Measurements from ENCODE around the gene CTNNBIP1.

Gene CTNNBIP1

GRCh38 chr1:9860887-9861286, 49.2 kb downstream of the CTNNBIP1 start:
- H3K9me3 ChIP-seq = no peaks in the 10 kb centered on the region
- no peak overlapping the region for H3K4me3 ChIP-seq (ENCODE audit: low read depth in 1 of 2, low read length in 1 of 2)
- H3K27me3 ChIP-seq = no peaks in the 10 kb centered on the region
- H3K27ac ChIP-seq = no peak overlapping the region
- TF ChIP-seq, protein P1, sequence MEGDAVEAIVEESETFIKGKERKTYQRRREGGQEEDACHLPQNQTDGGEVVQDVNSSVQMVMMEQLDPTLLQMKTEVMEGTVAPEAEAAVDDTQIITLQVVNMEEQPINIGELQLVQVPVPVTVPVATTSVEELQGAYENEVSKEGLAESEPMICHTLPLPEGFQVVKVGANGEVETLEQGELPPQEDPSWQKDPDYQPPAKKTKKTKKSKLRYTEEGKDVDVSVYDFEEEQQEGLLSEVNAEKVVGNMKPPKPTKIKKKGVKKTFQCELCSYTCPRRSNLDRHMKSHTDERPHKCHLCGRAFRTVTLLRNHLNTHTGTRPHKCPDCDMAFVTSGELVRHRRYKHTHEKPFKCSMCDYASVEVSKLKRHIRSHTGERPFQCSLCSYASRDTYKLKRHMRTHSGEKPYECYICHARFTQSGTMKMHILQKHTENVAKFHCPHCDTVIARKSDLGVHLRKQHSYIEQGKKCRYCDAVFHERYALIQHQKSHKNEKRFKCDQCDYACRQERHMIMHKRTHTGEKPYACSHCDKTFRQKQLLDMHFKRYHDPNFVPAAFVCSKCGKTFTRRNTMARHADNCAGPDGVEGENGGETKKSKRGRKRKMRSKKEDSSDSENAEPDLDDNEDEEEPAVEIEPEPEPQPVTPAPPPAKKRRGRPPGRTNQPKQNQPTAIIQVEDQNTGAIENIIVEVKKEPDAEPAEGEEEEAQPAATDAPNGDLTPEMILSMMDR (IDR thresholded peaks at IDR 0.05) = no peak
- H3K36me3 ChIP-seq = peaks cover 31% of the 10 kb centered on the region
- no peaks in the 10 kb centered on the region for H3K4me1 ChIP-seq (ENCODE audit: control insufficient read depth in 1 of 2, insufficient read depth in 1 of 2, low read depth in 1 of 2, low read length in 1 of 2)

GRCh38 chr1:9859281-9860014, 50.6 kb downstream of the CTNNBIP1 start:
- TF ChIP-seq, protein P1 (IDR thresholded peaks at IDR 0.05) = no peak
- Histone ChIP-seq H3K27me3 (no peaks in the 10 kb centered on the region), H3K27ac (no peak overlapping the region), H3K4me3 (ENCODE audit: low read depth in 1 of 2, low read length in 1 of 2) (no peak overlapping the region), H3K36me3 (peaks cover 29% of the 10 kb centered on the region), H3K9me3 (no peaks in the 10 kb centered on the region), H3K4me1 (ENCODE audit: control insufficient read depth in 1 of 2, insufficient read depth in 1 of 2, low read depth in 1 of 2, low read length in 1 of 2) (no peaks in the 10 kb centered on the region)

DNA sequence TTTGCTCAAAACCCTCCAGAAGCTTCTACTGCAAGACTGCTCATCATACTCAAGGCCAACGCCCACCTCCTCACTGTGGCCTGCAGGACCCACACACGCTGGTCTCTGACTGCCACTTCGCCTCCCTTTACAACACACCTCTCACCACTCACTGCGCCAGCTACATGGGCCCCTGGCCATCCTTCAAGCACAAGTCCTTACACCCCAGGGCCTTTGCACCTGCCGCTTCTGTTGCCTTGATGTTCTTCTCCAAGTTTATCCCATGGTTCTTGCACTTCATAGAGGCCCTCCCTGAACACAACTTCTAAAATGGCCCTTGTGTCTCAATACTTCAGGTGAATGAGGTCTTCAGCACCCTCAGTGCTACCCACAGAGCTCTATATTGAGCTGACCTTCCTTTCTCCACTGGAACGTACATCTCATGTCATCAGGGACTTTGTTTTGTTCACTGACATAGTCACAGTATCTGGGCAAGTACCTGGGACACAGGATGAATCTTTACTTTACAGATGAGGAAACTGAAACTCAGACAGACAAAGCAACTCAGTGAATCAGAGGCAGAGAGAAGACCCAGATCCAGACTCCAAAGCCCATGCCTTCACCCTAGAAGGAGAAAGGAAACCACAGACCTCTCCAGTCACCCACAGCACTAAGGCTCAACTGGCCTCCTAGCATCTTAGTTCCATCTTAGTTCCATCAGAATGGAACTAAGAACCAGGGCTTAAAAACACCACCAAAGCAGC, 51.6 kb downstream of the CTNNBIP1 start:
- TF ChIP-seq, protein P1 (IDR thresholded peaks at IDR 0.05) = no peak
- H3K27ac ChIP-seq = no peak overlapping the region
- H3K4me1 ChIP-seq (ENCODE audit: control insufficient read depth in 1 of 2, insufficient read depth in 1 of 2, low read depth in 1 of 2, low read length in 1 of 2) = no peaks in the 10 kb centered on the region
- no peaks in the 10 kb centered on the region for H3K9me3 ChIP-seq
- H3K4me3 ChIP-seq (ENCODE audit: low read depth in 1 of 2, low read length in 1 of 2) = no peak overlapping the region
- H3K27me3 ChIP-seq = no peaks in the 10 kb centered on the region
- H3K36me3 ChIP-seq = peaks cover 24% of the 10 kb centered on the region

GRCh38 chr1:9855186-9855585, 54.9 kb downstream of the CTNNBIP1 start:
- Histone ChIP-seq H3K9me3 (no peaks in the 10 kb centered on the region), H3K27ac (no peak overlapping the region), H3K27me3 (peaks cover 9% of the 10 kb centered on the region), H3K4me1 (ENCODE audit: control insufficient read depth in 1 of 2, insufficient read depth in 1 of 2, low read depth in 1 of 2, low read length in 1 of 2) (peaks cover 7 to 17% of the 10 kb centered on the region in 2 experiments), H3K4me3 (ENCODE audit: low read depth in 1 of 2, low read length in 1 of 2) (no peak overlapping the region), H3K36me3 (peaks cover 11% of the 10 kb centered on the region)
- TF ChIP-seq, protein P1 (IDR thresholded peaks at IDR 0.05) = no peak

DNA sequence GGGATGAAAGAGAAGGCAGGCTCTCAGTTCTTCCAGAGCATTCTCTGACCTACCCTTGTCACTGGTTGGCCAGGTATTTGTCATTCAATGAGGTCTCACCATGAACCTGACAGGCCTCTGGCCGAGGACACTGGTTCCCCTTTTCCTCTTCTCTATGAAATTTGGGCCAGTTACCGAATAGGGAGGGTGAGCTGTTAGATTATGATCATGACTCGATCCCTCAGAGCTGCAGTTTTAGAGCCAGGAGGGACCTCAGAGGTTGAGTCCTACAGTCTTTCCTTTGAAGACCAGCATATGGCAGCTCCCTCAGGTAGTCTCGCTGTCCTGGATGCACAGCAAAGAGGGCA, 56.8 kb downstream of the CTNNBIP1 start:
- TF ChIP-seq, protein P1 (IDR thresholded peaks at IDR 0.05) = no peak
- H3K4me1 ChIP-seq (ENCODE audit: control insufficient read depth in 1 of 2, insufficient read depth in 1 of 2, low read depth in 1 of 2, low read length in 1 of 2) = peaks cover 7 to 17% of the 10 kb centered on the region in 2 experiments

More for the DNA sequence above, 56.8 kb downstream of the CTNNBIP1 start:
- H3K27ac ChIP-seq = no peak overlapping the region
- no peaks in the 10 kb centered on the region for H3K9me3 ChIP-seq
- H3K27me3 ChIP-seq = peaks cover 9% of the 10 kb centered on the region
- peaks cover 18% of the 10 kb centered on the region for H3K36me3 ChIP-seq
- H3K4me3 ChIP-seq (ENCODE audit: low read depth in 1 of 2, low read length in 1 of 2) = no peak overlapping the region
